22Rv1 (cell line): ENCODE measurements around the gene SUMF1.
"Not testable (repeated sequence)": the region's sequence is repeated elsewhere in the genome, so short reads cannot be mapped to it uniquely, and the experiment has no call there.

ENCODE experiments used
- H3K27ac ChIP-seq: fragments of 450-650 bp; 2 replicates; pipeline ENCODE4 v1.5.1; 2017
- CTCF ChIP-seq: fragments of 450-650 bp; IDR thresholded peaks from 2 replicates; pipeline ENCODE4 v1.5.1; 2017; ENCODE audit warnings: mild to moderate bottlenecking
- ZFX ChIP-seq: fragments of 450-650 bp; IDR thresholded peaks from 2 replicates; pipeline ENCODE4 v1.6.1; 2017; ENCODE audit warnings: antibody characterized with exemption, borderline replicate concordance

The SUMF1 gene

GRCh38 chr3:4471907-4472306, 4.8 kb upstream of the SUMF1 start:
- no peak for TF ChIP-seq CTCF
- TF ChIP-seq ZFX, result no peak
- no peak overlapping the region for H3K27ac ChIP-seq

GRCh38 chr3:4467522-4467867, 426 bp upstream of the SUMF1 start:
- peak overlapping the region; percentile 63; the same call in 1 of the 2 replicates for H3K27ac ChIP-seq
- TF ChIP-seq ZFX (no peak), CTCF (no peak)

- no peak for TF ChIP-seq ZFX
Observed at GRCh38 chr3:4464576-4464975, 2.5 kb downstream of the SUMF1 start.

GRCh38 chr3:4462369-4463040, 4.6 kb downstream of the SUMF1 start:
- TF ChIP-seq CTCF (no peak), ZFX (no peak)
- no peak overlapping the region for H3K27ac ChIP-seq

More at GRCh38 chr3:4464576-4464975, 2.5 kb downstream of the SUMF1 start:
- H3K27ac ChIP-seq, result no peak overlapping the region

- H3K27ac ChIP-seq, result no peak overlapping the region
- TF ChIP-seq CTCF, result no peak
- no peak for TF ChIP-seq ZFX
Observed at GRCh38 chr3:4461468-4462090, 5.5 kb downstream of the SUMF1 start.

GRCh38 chr3:4460334-4460733, 6.7 kb downstream of the SUMF1 start:
- TF ChIP-seq CTCF (no peak), ZFX (no peak)
- no peak overlapping the region for H3K27ac ChIP-seq

- no peak overlapping the region for H3K27ac ChIP-seq
- TF ChIP-seq ZFX (no peak), CTCF (no peak)
Observed at GRCh38 chr3:4458961-4459360, 8.1 kb downstream of the SUMF1 start.

GRCh38 chr3:4456780-4457179, 10.3 kb downstream of the SUMF1 start:
- not testable (repeated sequence) for H3K27ac ChIP-seq
